HG03565 (cell line): Measurements from ENCODE around the gene CHCHD3.

Source experiments
- ATAC-seq: cut with Tn5 transposase; IDR thresholded peaks from one replicate; pipeline ENCODE4 v1.9.1; 2021; ENCODE audit warnings: mild to moderate bottlenecking, moderate library complexity; ENCODE audit not compliant: unreplicated experiment

Gene CHCHD3

GRCh38 chr7:132782777-132783640 lies 298.9 kb downstream of the CHCHD3 start:
- ATAC-seq: no peak

GRCh38 chr7:132780822-132781221 lies 301.1 kb downstream of the CHCHD3 start:
- ATAC-seq: no peak

- no peak for ATAC-seq
These were observed 302.7 kb downstream of the CHCHD3 start for GRCh38 chr7:132779164-132779563.

- ATAC-seq: no peak
These were observed 303.1 kb downstream of the CHCHD3 start for GRCh38 chr7:132778761-132779160.

GRCh38 chr7:132777956-132778355 lies 303.9 kb downstream of the CHCHD3 start:
- no peak for ATAC-seq

- ATAC-seq: no peak
These were observed 304.5 kb downstream of the CHCHD3 start for GRCh38 chr7:132777414-132777813.

GRCh38 chr7:132776048-132776620 lies 305.8 kb downstream of the CHCHD3 start:
- ATAC-seq: no peak

- no peak for ATAC-seq
These were observed 308.3 kb downstream of the CHCHD3 start for GRCh38 chr7:132773527-132773956.

- ATAC-seq: no peak
These were observed 310.6 kb downstream of the CHCHD3 start for GRCh38 chr7:132771301-132771730.

- no peak for ATAC-seq
These were observed 311.8 kb downstream of the CHCHD3 start for GRCh38 chr7:132770055-132770454.

GRCh38 chr7:132769280-132769679 lies 312.6 kb downstream of the CHCHD3 start:
- no peak for ATAC-seq

GRCh38 chr7:132768099-132768498 lies 313.8 kb downstream of the CHCHD3 start:
- ATAC-seq: no peak

- ATAC-seq: no peak
These were observed 314.5 kb downstream of the CHCHD3 start for GRCh38 chr7:132767378-132767777.

GRCh38 chr7:132766660-132767059 lies 315.2 kb downstream of the CHCHD3 start:
- ATAC-seq: no peak

GRCh38 chr7:132765861-132766260 lies 316.0 kb downstream of the CHCHD3 start:
- ATAC-seq: no peak

- ATAC-seq: no peak
These were observed 317.1 kb downstream of the CHCHD3 start for GRCh38 chr7:132764762-132765161.

- no peak for ATAC-seq
These were observed 321.0 kb downstream of the CHCHD3 start for GRCh38 chr7:132760866-132761265.

- no peak for ATAC-seq
These were observed 321.7 kb downstream of the CHCHD3 start for GRCh38 chr7:132760244-132760623.

- no peak for ATAC-seq
These were observed 322.2 kb downstream of the CHCHD3 start for GRCh38 chr7:132759482-132760243.

GRCh38 chr7:132758986-132759385 lies 322.9 kb downstream of the CHCHD3 start:
- ATAC-seq: no peak

- ATAC-seq: no peak
These were observed 324.1 kb downstream of the CHCHD3 start for GRCh38 chr7:132757783-132758182.
